GM19372 (cell line): ENCODE data around the gene DHRS3.
"Not testable (repeated sequence)": the region's sequence is repeated elsewhere in the genome, so short reads cannot be mapped to it uniquely, and the experiment has no call there.

Experiments
- ATAC-seq: cut with Tn5 transposase; IDR thresholded peaks from one replicate; pipeline ENCODE4 v1.9.1; 2021; ENCODE audit warnings: mild to moderate bottlenecking, low read depth, moderate library complexity; ENCODE audit not compliant: unreplicated experiment

The DHRS3 gene

GRCh38 chr1:12581179-12581578 lies 36.8 kb downstream of the DHRS3 start:
- no peak for ATAC-seq

- ATAC-seq = no peak
Measured at GRCh38 chr1:12580054-12580887, 37.7 kb downstream of the DHRS3 start.

GRCh38 chr1:12578860-12579422 lies 39.1 kb downstream of the DHRS3 start:
- no peak for ATAC-seq

GRCh38 chr1:12577020-12577419 lies 41.0 kb downstream of the DHRS3 start:
- no peak for ATAC-seq

GRCh38 chr1:12574757-12575139 lies 43.3 kb downstream of the DHRS3 start:
- no peak for ATAC-seq

- ATAC-seq = no peak
Measured at GRCh38 chr1:12573015-12573825, 44.8 kb downstream of the DHRS3 start.

GRCh38 chr1:12572522-12572921 lies 45.5 kb downstream of the DHRS3 start:
- no peak for ATAC-seq

GRCh38 chr1:12570291-12570690 lies 47.7 kb downstream of the DHRS3 start:
- ATAC-seq = no peak

GRCh38 chr1:12568009-12568767 lies 49.8 kb downstream of the DHRS3 start:
- no peak for ATAC-seq

- no peak for ATAC-seq
Measured at GRCh38 chr1:12567288-12567819, 50.7 kb downstream of the DHRS3 start.

GRCh38 chr1:12566484-12567287 lies 51.3 kb downstream of the DHRS3 start:
- no peak for ATAC-seq

GRCh38 chr1:12565966-12566352 lies 52.1 kb downstream of the DHRS3 start:
- no peak for ATAC-seq

- no peak for ATAC-seq
Measured at GRCh38 chr1:12565094-12565965, 52.7 kb downstream of the DHRS3 start.

- ATAC-seq = not testable (repeated sequence)
Measured at GRCh38 chr1:12564251-12564650, 53.8 kb downstream of the DHRS3 start.

GRCh38 chr1:12562955-12563576 lies 54.9 kb downstream of the DHRS3 start:
- no peak for ATAC-seq

GRCh38 chr1:12561121-12561520 lies 56.9 kb downstream of the DHRS3 start:
- no peak for ATAC-seq

GRCh38 chr1:12556957-12557935 lies 60.8 kb downstream of the DHRS3 start:
- no peak for ATAC-seq
